HepG2 (cell line): ENCODE data around the gene TP53I3. TPM values are rescaled to one million over a fixed set of nuclear protein-coding genes. Genes with fewer than 3 reads are reported as not detected.

ENCODE experiments used
- E2F5 ChIP-seq: sonication (generic); formaldehyde crosslinking; conservative IDR thresholded peaks from 2 replicates; pipeline ENCODE4 v1.4.0; 2020; ENCODE audit warnings: missing genetic modification reagents
- FOXK1 ChIP-seq: sonication (generic); formaldehyde crosslinking; IDR thresholded peaks from 2 replicates; pipeline ENCODE4 v1.4.0; 2020; ENCODE audit warnings: low read depth, missing genetic modification reagents, borderline replicate concordance
- GATAD2A ChIP-seq: IDR thresholded peaks from 2 replicates; pipeline ENCODE4 v1.6.1; 2016
- KAT2B ChIP-seq: fragments of 150-350 bp; IDR thresholded peaks from 2 replicates; pipeline ENCODE4 v1.6.1; 2014; ENCODE audit warnings: low read depth, low read length, borderline replicate concordance
- KDM3A ChIP-seq: IDR thresholded peaks from 2 replicates; pipeline ENCODE4 v1.6.1; 2018; ENCODE audit warnings: low read depth, missing compliant biosample characterization
- MIER3 ChIP-seq: IDR thresholded peaks from 2 replicates; pipeline ENCODE4 v1.6.1; 2016; ENCODE audit warnings: missing compliant biosample characterization, borderline replicate concordance
- MTF2 ChIP-seq: sonication (generic); formaldehyde crosslinking; IDR thresholded peaks from 2 replicates; pipeline ENCODE4 v1.5.0; 2020; ENCODE audit warnings: missing genetic modification reagents, borderline replicate concordance
- NAIF1 ChIP-seq: sonication (generic); formaldehyde crosslinking; IDR thresholded peaks from 2 replicates; pipeline ENCODE4 v1.5.0; 2020; ENCODE audit warnings: mild to moderate bottlenecking, missing genetic modification reagents, borderline replicate concordance
- NCOR1 ChIP-seq: fragments of 200-600 bp; sonication (generic); IDR thresholded peaks from 2 replicates; pipeline ENCODE4 v1.7.0; 2017; ENCODE audit warnings: antibody characterized with exemption, low read length, borderline replicate concordance
- NFIB ChIP-seq: sonication (generic); formaldehyde crosslinking; IDR thresholded peaks from 2 replicates; pipeline ENCODE4 v1.9.0; 2021; ENCODE audit warnings: missing genetic modification reagents, mild to moderate bottlenecking, borderline replicate concordance
- NFKBIZ ChIP-seq: IDR thresholded peaks from 2 replicates; pipeline ENCODE4 v1.6.1; 2018; ENCODE audit warnings: missing genetic modification reagents, missing compliant biosample characterization
- NKX3-1 ChIP-seq: sonication (generic); formaldehyde crosslinking; IDR thresholded peaks from 2 replicates; pipeline ENCODE4 v1.5.0; 2020; ENCODE audit warnings: missing genetic modification reagents
- RBM39 ChIP-seq: fragments of 200-400 bp; formaldehyde crosslinking; IDR thresholded peaks from one replicate; pipeline ENCODE4 v1.6.1; 2018; ENCODE audit warnings: antibody characterized with exemption, mild to moderate bottlenecking, low read depth, low read length; ENCODE audit not compliant: poor library complexity, severe bottlenecking
- RELA ChIP-seq: sonication (generic); formaldehyde crosslinking; IDR thresholded peaks from 2 replicates; pipeline ENCODE4 v1.4.0; 2020; ENCODE audit warnings: missing genetic modification reagents
- RXRB ChIP-seq: IDR thresholded peaks from 2 replicates; pipeline ENCODE4 v1.6.1; 2016; ENCODE audit warnings: borderline replicate concordance, missing genetic modification reagents, missing compliant biosample characterization
- SMAD3 ChIP-seq: sonication (generic); formaldehyde crosslinking; IDR thresholded peaks from 2 replicates; pipeline ENCODE4 v1.4.0; 2020; ENCODE audit warnings: missing genetic modification reagents
- STAG1 ChIP-seq: sonication (generic); formaldehyde crosslinking; IDR thresholded peaks from 2 replicates; pipeline ENCODE4 v1.4.0; 2020; ENCODE audit warnings: missing genetic modification reagents
- TFAP4 ChIP-seq: sonication (generic); IDR thresholded peaks from 2 replicates; pipeline ENCODE4 v1.6.1; 2016; ENCODE audit warnings: low read depth, borderline replicate concordance
- TMF1 ChIP-seq: sonication (generic); formaldehyde crosslinking; IDR thresholded peaks from 2 replicates; pipeline ENCODE4 v1.8.1; 2022; ENCODE audit warnings: low read depth, missing genetic modification reagents
- U2AF1 ChIP-seq: fragments of 200-400 bp; formaldehyde crosslinking; optimal IDR thresholded peaks from 2 replicates; pipeline ENCODE3; 2017; ENCODE audit warnings: mild to moderate bottlenecking, low read depth, low read length
- YEATS2 ChIP-seq: sonication (generic); formaldehyde crosslinking; IDR thresholded peaks from 2 replicates; pipeline ENCODE4 v1.4.0; 2020; ENCODE audit warnings: missing genetic modification reagents, borderline replicate concordance
- ZBTB34 ChIP-seq: sonication (generic); formaldehyde crosslinking; IDR thresholded peaks from 2 replicates; pipeline ENCODE4 v1.8.0; 2022; ENCODE audit warnings: mild to moderate bottlenecking, missing genetic modification reagents
- ZNF30 ChIP-seq: sonication (generic); formaldehyde crosslinking; IDR thresholded peaks from 2 replicates; pipeline ENCODE4 v1.5.0; 2020; ENCODE audit warnings: mild to moderate bottlenecking, missing genetic modification reagents
- ZNF343 ChIP-seq: sonication (generic); formaldehyde crosslinking; IDR thresholded peaks from 2 replicates; pipeline ENCODE4 v1.4.0; 2020; ENCODE audit warnings: mild to moderate bottlenecking, missing genetic modification reagents
- ZNF709 ChIP-seq: sonication (generic); formaldehyde crosslinking; IDR thresholded peaks from 2 replicates; pipeline ENCODE4 v1.5.0; 2020; ENCODE audit warnings: mild to moderate bottlenecking, missing genetic modification reagents
- ZNF781 ChIP-seq: sonication (generic); formaldehyde crosslinking; IDR thresholded peaks from 2 replicates; pipeline ENCODE4 v1.5.1; 2020; ENCODE audit warnings: borderline replicate concordance, mild to moderate bottlenecking, missing genetic modification reagents; ENCODE audit errors: not compliant biosample characterization
- ZNF841 ChIP-seq: sonication (generic); formaldehyde crosslinking; IDR thresholded peaks from 2 replicates; pipeline ENCODE4 v1.8.1; 2023; ENCODE audit warnings: missing genetic modification reagents, borderline replicate concordance
- polyA plus RNA-seq, 8 experiments: library from polyadenylated mRNA; depleted of rRNA in 3 of 8; stranded (reverse) in 7 of 8; unstranded in 1 of 8; fragments of >200 nt; fragmentation: Illumina TruSeq in 4 of 8; extraction: Trizol in 4 of 8; gene quantifications; 2 replicates each; pipeline versions ENCODE4 v1.2.1 to v1.2.3, GENCODE V29; 2011 to 2016; ENCODE audit warnings: low read depth in 4 of 8, missing spikeins in 1 of 8, mixed read lengths in 1 of 8; ENCODE audit not compliant: insufficient read depth in 1 of 8
- total RNA-seq, 5 experiments: library from RNA; depleted of rRNA; stranded (reverse); fragments of >200 nt; fragmentation: Illumina TruSeq; extraction: Trizol; gene quantifications; 2 replicates each; pipeline ENCODE4 v1.2.3, GENCODE V29; 2016; ENCODE audit warnings: low read depth in 1 of 5

Gene TP53I3
- total and polyA plus RNA-seq, 2 of the 13 experiments (the other 11 are each of a cell fraction or from before 2014, with no cell fraction given) = 25.0 to 44.1 TPM

- TF ChIP-seq NKX3-1 (peak; percentile 21; the same call in 1 of the 2 replicates), KAT2B (no peak), SMAD3 (peak; percentile 21; the same call in 1 of the 2 replicates), MIER3 (CRISPR knock-in tag) (no peak; the same call in 1 of the 2 replicates), MTF2 (CRISPR knock-in tag) (peak; percentile 69; the same call in 1 of the 2 replicates), ZNF709 (peak; percentile 94), STAG1 (peak; percentile 39; the same call in 1 of the 2 replicates), RELA (CRISPR knock-in tag) (0 out of 2 replicates have a peak, but pooled peaks have one; percentile 71), E2F5 (CRISPR knock-in tag) (0 out of 2 replicates have a peak, but pooled peaks have one; percentile 56), TFAP4 (peak; percentile 65; the same call in 1 of the 2 replicates), YEATS2 (CRISPR knock-in tag) (peak; percentile 76), RBM39 (no peak), FOXK1 (CRISPR knock-in tag) (peak; percentile 50; the same call in 1 of the 2 replicates), NFKBIZ (CRISPR knock-in tag) (0 out of 2 replicates have a peak, but pooled peaks have one; percentile 77), U2AF1 (no peak), KDM3A (CRISPR knock-in tag) (no peak), NCOR1 (peak; percentile 81; the same call in 1 of the 2 replicates), NAIF1 (CRISPR knock-in tag) (peak; percentile 72; the same call in 1 of the 2 replicates), ZNF781 (peak; percentile 73), ZNF841 (no peak; the same call in 1 of the 2 replicates), ZNF343 (CRISPR knock-in tag) (no peak; the same call in none of the 2 replicates), TMF1 (CRISPR knock-in tag) (no peak), RXRB (CRISPR knock-in tag) (no peak; the same call in 1 of the 2 replicates), GATAD2A (CRISPR knock-in tag) (peak; percentile 72), ZBTB34 (CRISPR knock-in tag) (no peak), NFIB (no peak), ZNF30 (CRISPR knock-in tag) (peak; percentile 22; the same call in 1 of the 2 replicates)
Measured at GRCh38 chr2:24083567-24084385, 858 bp downstream of the TP53I3 start (continued).
